HEK293 (cell line): Measurements from ENCODE around the gene BRD1.

Experiments used
- CTCF ChIA-PET: fragments of 350-600 bp; formaldehyde crosslinking; extraction: SDS; loops from one replicate; lab custom pipeline; 2021; ENCODE audit warnings: antibody characterized with exemption; lab: Yijun Ruan, JAX
- POLR2A ChIA-PET: fragments of 300-600 bp; formaldehyde crosslinking; extraction: SDS; loops from one replicate; lab custom pipeline; 2020; ENCODE audit warnings: antibody characterized with exemption, inconsistent platforms; lab: Yijun Ruan, JAX
- H3K27ac ChIP-seq: fragments of 200-500 bp; sonication (Bioruptor generic); 2 replicates; pipeline ENCODE4 v1.5.1; 2014; ENCODE audit warnings: low read depth, low read length, control low read depth, inconsistent platforms; ENCODE audit errors: extremely low read depth
- H3K36me3 ChIP-seq, 2 experiments: fragments of 200-500 bp in 1 of 2; sonication (Bioruptor generic) in 1 of 2; 1 replicate in 1 of 2; 2 replicates in 1 of 2; pipeline ENCODE4 v1.5.1; 2014 to 2017; ENCODE audit warnings: inconsistent platforms in 2 of 2, low read length in 2 of 2; ENCODE audit not compliant: control insufficient read depth in 2 of 2, insufficient read depth in 1 of 2
- H3K4me1 ChIP-seq: fragments of 200-500 bp; sonication (Bioruptor generic); 2 replicates; pipeline ENCODE4 v1.5.1; 2014; ENCODE audit warnings: mild to moderate bottlenecking, low read length, inconsistent platforms; ENCODE audit not compliant: control insufficient read depth, insufficient read depth
- H3K4me3 ChIP-seq: 2 replicates; pipeline ENCODE4 v1.5.1; 2011; ENCODE audit warnings: low read depth, mild to moderate bottlenecking, control low read depth, low read length, moderate library complexity
- H3K9me3 ChIP-seq: fragments of 200-500 bp; sonication (Bioruptor generic); 2 replicates; pipeline ENCODE4 v1.5.1; 2014; ENCODE audit warnings: low read depth, low read length, inconsistent platforms; ENCODE audit not compliant: control insufficient read depth, insufficient read depth
- BCL11A ChIP-seq: fragments of 450-650 bp; formaldehyde crosslinking; IDR thresholded peaks from 2 replicates; pipeline ENCODE4 v1.5.1; 2016; ENCODE audit warnings: low read depth, missing biosample characterization, missing genetic modification characterization
- EGR2 ChIP-seq: fragments of 450-650 bp; formaldehyde crosslinking; IDR thresholded peaks from 2 replicates; pipeline ENCODE4 v1.5.1; 2016; ENCODE audit warnings: low read depth, missing biosample characterization, missing genetic modification characterization
- ELK4 ChIP-seq: IDR thresholded peaks from 2 replicates; pipeline ENCODE4 v1.6.1; 2011; ENCODE audit warnings: mild to moderate bottlenecking, low read depth, low read length, borderline replicate concordance
- GLI2 ChIP-seq: fragments of 450-650 bp; formaldehyde crosslinking; IDR thresholded peaks from 2 replicates; pipeline ENCODE4; 2017; ENCODE audit warnings: missing biosample characterization, missing genetic modification characterization, low read depth, borderline replicate concordance
- GLIS1 ChIP-seq: fragments of 450-650 bp; formaldehyde crosslinking; IDR thresholded peaks from 2 replicates; pipeline ENCODE4 v1.5.1; 2016; ENCODE audit warnings: missing biosample characterization, missing genetic modification characterization
- KLF16 ChIP-seq: fragments of 450-650 bp; formaldehyde crosslinking; IDR thresholded peaks from 2 replicates; pipeline ENCODE4 v1.5.1; 2017; ENCODE audit warnings: missing biosample characterization, missing genetic modification characterization
- OSR2 ChIP-seq: fragments of 450-650 bp; formaldehyde crosslinking; IDR thresholded peaks from 2 replicates; pipeline ENCODE4 v1.5.1; 2016; ENCODE audit warnings: missing biosample characterization, missing genetic modification characterization
- ZBTB1 ChIP-seq: fragments of 450-650 bp; formaldehyde crosslinking; IDR thresholded peaks from 2 replicates; pipeline ENCODE4 v1.5.1; 2016; ENCODE audit warnings: missing biosample characterization, missing genetic modification characterization
- ZBTB11 ChIP-seq: fragments of 450-650 bp; formaldehyde crosslinking; conservative IDR thresholded peaks from 2 replicates; pipeline ENCODE4 v1.5.1; 2016; ENCODE audit warnings: low read depth, missing biosample characterization, missing genetic modification characterization
- ZFP3 ChIP-seq: fragments of 450-650 bp; formaldehyde crosslinking; IDR thresholded peaks from 2 replicates; pipeline ENCODE4 v1.5.1; 2016; ENCODE audit warnings: low read depth, missing biosample characterization, missing genetic modification characterization
- ZNF140 ChIP-seq: fragments of 450-650 bp; formaldehyde crosslinking; IDR thresholded peaks from 2 replicates; pipeline ENCODE4 v1.5.1; 2016; ENCODE audit warnings: missing biosample characterization, missing genetic modification characterization
- ZNF148 ChIP-seq: fragments of 450-650 bp; formaldehyde crosslinking; IDR thresholded peaks from 2 replicates; pipeline ENCODE4 v1.5.0; 2017; ENCODE audit warnings: missing biosample characterization, missing genetic modification characterization, borderline replicate concordance
- ZNF169 ChIP-seq: fragments of 450-650 bp; formaldehyde crosslinking; IDR thresholded peaks from 2 replicates; pipeline ENCODE4 v1.5.1; 2016; ENCODE audit warnings: missing biosample characterization, missing genetic modification characterization
- ZNF211 ChIP-seq: fragments of 450-650 bp; formaldehyde crosslinking; IDR thresholded peaks from 2 replicates; pipeline ENCODE4 v1.5.1; 2016; ENCODE audit warnings: low read depth, missing biosample characterization, missing genetic modification characterization
- ZNF221 ChIP-seq: fragments of 450-650 bp; formaldehyde crosslinking; IDR thresholded peaks from 2 replicates; pipeline ENCODE4 v1.5.1; 2017; ENCODE audit warnings: missing biosample characterization, missing genetic modification characterization, borderline replicate concordance
- ZNF423 ChIP-seq: fragments of 450-650 bp; formaldehyde crosslinking; IDR thresholded peaks from 2 replicates; pipeline ENCODE4 v1.5.1; 2016; ENCODE audit warnings: missing biosample characterization, missing genetic modification characterization
- ZNF449 ChIP-seq: fragments of 450-650 bp; formaldehyde crosslinking; IDR thresholded peaks from 2 replicates; pipeline ENCODE4 v1.5.1; 2017; ENCODE audit warnings: missing biosample characterization, mild to moderate bottlenecking, missing genetic modification characterization, moderate library complexity
- ZNF488 ChIP-seq: fragments of 450-650 bp; formaldehyde crosslinking; IDR thresholded peaks from 2 replicates; pipeline ENCODE4 v1.5.1; 2016; ENCODE audit warnings: missing biosample characterization, missing genetic modification characterization
- ZNF530 ChIP-seq: fragments of 450-650 bp; formaldehyde crosslinking; IDR thresholded peaks from 2 replicates; pipeline ENCODE4 v1.5.1; 2016; ENCODE audit warnings: low read depth, missing biosample characterization, missing genetic modification characterization
- ZNF623 ChIP-seq: fragments of 450-650 bp; formaldehyde crosslinking; IDR thresholded peaks from 2 replicates; pipeline ENCODE4 v1.5.1; 2016; ENCODE audit warnings: missing biosample characterization, missing genetic modification characterization
- ZSCAN16 ChIP-seq: fragments of 450-650 bp; formaldehyde crosslinking; IDR thresholded peaks from 2 replicates; pipeline ENCODE4 v1.5.1; 2016; ENCODE audit warnings: missing biosample characterization, missing genetic modification characterization
- ZSCAN30 ChIP-seq: fragments of 450-650 bp; IDR thresholded peaks from 2 replicates; pipeline ENCODE4 v1.5.1; 2018; ENCODE audit warnings: missing biosample characterization, mild to moderate bottlenecking, missing genetic modification characterization, moderate library complexity

The BRD1 gene

GRCh38 chr22:49726701-49727101, 101.0 kb downstream of the BRD1 start:
- no peak overlapping the region for H3K27ac ChIP-seq
- POLR2A ChIA-PET: no interaction called here
- no peaks in the 10 kb centered on the region for H3K9me3 ChIP-seq
- CTCF ChIA-PET: interaction anchor here (0.6 to 1.2 kb wide), 4 partner anchors 10 to 680 kb away, joined by 4 read pairs; no protein-coding TSS in a partner anchor
- no peaks in the 10 kb centered on the region for H3K36me3 ChIP-seq
- no peak for TF ChIP-seq ZNF488 (tag by site-specific recombination)
- TF ChIP-seq ZNF140 (tag by site-specific recombination): no peak
- TF ChIP-seq ELK4: no peak
- TF ChIP-seq ZSCAN30 (tag by site-specific recombination): no peak
- H3K4me1 ChIP-seq: no peaks in the 10 kb centered on the region
- H3K4me3 ChIP-seq: no peak overlapping the region

GRCh38 chr22:49726022-49726681, 101.5 kb downstream of the BRD1 start:
- Histone ChIP-seq H3K4me3 (no peak overlapping the region), H3K9me3 (no peaks in the 10 kb centered on the region), H3K4me1 (no peaks in the 10 kb centered on the region), H3K27ac (no peak overlapping the region), H3K36me3 (no peaks in the 10 kb centered on the region)
- CTCF ChIA-PET: interaction anchor here (0.6 to 1.2 kb wide), 9 partner anchors 10 to 798 kb away, joined by 3 to 5 read pairs (median 4); no protein-coding TSS in a partner anchor
- POLR2A ChIA-PET: no interaction called here
- TF ChIP-seq OSR2: no peak
- TF ChIP-seq GLIS1 (tag by site-specific recombination): no peak
- no peak for TF ChIP-seq ZNF449 (tag by site-specific recombination)
- TF ChIP-seq KLF16 (tag by site-specific recombination): no peak
- TF ChIP-seq ZSCAN16: no peak
- no peak for TF ChIP-seq GLI2
- no peak for TF ChIP-seq ZNF423
- no peak for TF ChIP-seq ZBTB11 (tag by site-specific recombination)
- TF ChIP-seq ZBTB1: no peak
- no peak for TF ChIP-seq EGR2 (tag by site-specific recombination)
- TF ChIP-seq ZNF623: no peak
- no peak for TF ChIP-seq ZFP3 (tag by site-specific recombination)
- no peak for TF ChIP-seq ZNF211 (tag by site-specific recombination)
- no peak for TF ChIP-seq ZNF530 (tag by site-specific recombination)
- TF ChIP-seq ZNF221 (tag by site-specific recombination): no peak
- TF ChIP-seq ZNF148: no peak
- no peak for TF ChIP-seq BCL11A (tag by site-specific recombination)
- TF ChIP-seq ZNF169 (tag by site-specific recombination): no peak
